Erythroblast (primary cell): ENCODE results near the gene CDC42BPG.

Source experiments
- GATA1 ChIP-seq: IDR thresholded peaks from 2 replicates; pipeline ENCODE4 v1.6.1; 2011; ENCODE audit warnings: low read depth, mild to moderate bottlenecking, control low read depth, low read length, moderate library complexity
- POLR2A ChIP-seq: IDR thresholded peaks from 2 replicates; pipeline ENCODE4 v1.6.1; 2011; ENCODE audit warnings: mild to moderate bottlenecking, low read length

GRCh38 chr11:64804346-64805210 lies 39.9 kb downstream of the CDC42BPG start:
- no peak for TF ChIP-seq POLR2A
- no peak for TF ChIP-seq GATA1
